ENCODE measurements around the gene PDE8A. TPM values are rescaled to one million over a fixed set of nuclear protein-coding genes. Genes with fewer than 3 reads are reported as not detected.

PDE8A gene
- total and polyA plus RNA-seq, 2 donors (not counting 3 experiments of a cell fraction or from before 2014, with no cell fraction given), result 21.3 to 45.7 TPM

DNA sequence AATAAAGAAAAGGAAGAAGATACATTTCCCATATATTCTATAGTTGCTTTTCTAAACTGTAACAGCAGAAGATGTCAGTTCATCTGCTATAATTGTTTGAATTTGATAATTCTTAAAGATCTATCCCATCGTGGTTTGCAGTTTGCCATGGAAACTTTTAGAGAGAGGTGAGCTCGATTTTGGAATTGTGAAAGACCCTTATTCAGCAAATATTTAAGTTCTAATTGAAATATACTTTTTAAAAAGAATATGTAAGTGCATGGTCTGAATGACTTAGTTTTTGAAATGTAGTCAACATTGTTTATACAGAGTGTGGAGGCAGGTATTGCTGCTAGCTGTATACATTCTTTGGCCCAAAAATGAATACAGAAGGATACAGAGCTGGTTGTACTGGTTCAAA is 127.7 kb downstream of the PDE8A start:
- no peak for DNase-seq (ENCODE audit: low read depth, low spot score)

More for the DNA sequence above, 127.7 kb downstream of the PDE8A start:
- intact Hi-C loops (cut with micrococcal nuclease), result no loop called here
- dilution Hi-C loops (cut with MboI; ENCODE audit: extremely low pct_ligation_motif_present, low sequenced_read_pairs), result no loop called here
- TF ChIP-seq MYC (IDR thresholded peaks at IDR 0.05; ENCODE audit: low read depth, low read length) (no peak), EZH2 (IDR thresholded peaks at IDR 0.05; ENCODE audit: borderline replicate concordance, low read depth, low read length, severe bottlenecking) (no peak), FOS (IDR thresholded peaks at IDR 0.05; ENCODE audit: borderline replicate concordance, insufficient read depth, low read length) (no peak), JUN (IDR thresholded peaks at IDR 0.05; ENCODE audit: borderline replicate concordance, insufficient read depth, insufficient read length, low read depth) (no peak), POLR2AphosphoS5 (IDR thresholded peaks at IDR 0.05; ENCODE audit: insufficient read depth, low read depth, low read length) (no peak)
- TF ChIP-seq, protein P1, sequence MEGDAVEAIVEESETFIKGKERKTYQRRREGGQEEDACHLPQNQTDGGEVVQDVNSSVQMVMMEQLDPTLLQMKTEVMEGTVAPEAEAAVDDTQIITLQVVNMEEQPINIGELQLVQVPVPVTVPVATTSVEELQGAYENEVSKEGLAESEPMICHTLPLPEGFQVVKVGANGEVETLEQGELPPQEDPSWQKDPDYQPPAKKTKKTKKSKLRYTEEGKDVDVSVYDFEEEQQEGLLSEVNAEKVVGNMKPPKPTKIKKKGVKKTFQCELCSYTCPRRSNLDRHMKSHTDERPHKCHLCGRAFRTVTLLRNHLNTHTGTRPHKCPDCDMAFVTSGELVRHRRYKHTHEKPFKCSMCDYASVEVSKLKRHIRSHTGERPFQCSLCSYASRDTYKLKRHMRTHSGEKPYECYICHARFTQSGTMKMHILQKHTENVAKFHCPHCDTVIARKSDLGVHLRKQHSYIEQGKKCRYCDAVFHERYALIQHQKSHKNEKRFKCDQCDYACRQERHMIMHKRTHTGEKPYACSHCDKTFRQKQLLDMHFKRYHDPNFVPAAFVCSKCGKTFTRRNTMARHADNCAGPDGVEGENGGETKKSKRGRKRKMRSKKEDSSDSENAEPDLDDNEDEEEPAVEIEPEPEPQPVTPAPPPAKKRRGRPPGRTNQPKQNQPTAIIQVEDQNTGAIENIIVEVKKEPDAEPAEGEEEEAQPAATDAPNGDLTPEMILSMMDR (IDR thresholded peaks at IDR 0.05; ENCODE audit: extremely low read depth in 1 of 2, insufficient read depth in 1 of 2, low read depth in 1 of 2, low read length in 2 of 2), result no peak
- TF ChIP-seq, protein P2, sequence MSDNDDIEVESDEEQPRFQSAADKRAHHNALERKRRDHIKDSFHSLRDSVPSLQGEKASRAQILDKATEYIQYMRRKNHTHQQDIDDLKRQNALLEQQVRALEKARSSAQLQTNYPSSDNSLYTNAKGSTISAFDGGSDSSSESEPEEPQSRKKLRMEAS (IDR thresholded peaks at IDR 0.05; ENCODE audit: insufficient read depth, insufficient read length), result no peak
- Histone ChIP-seq H3K4me3 (replicated peaks in 1 of 3; ENCODE audit: insufficient read depth in 1 of 3, low read depth in 1 of 3, low read length in 3 of 3) (no peak overlapping the region), H3K9me1 (replicated peaks; ENCODE audit: control insufficient read depth, extremely low read depth, insufficient read depth, low read length) (no peaks in the 10 kb centered on the region), H3K36me3 (ENCODE audit: control insufficient read depth in 2 of 2, extremely low read depth in 1 of 2, insufficient read depth in 2 of 2, low read length in 2 of 2) (peaks cover 0 to 7% of the 10 kb centered on the region in 2 experiments), H3K79me2 (ENCODE audit: control insufficient read depth, insufficient read depth, low read length) (no peaks in the 10 kb centered on the region), H3K9me3 (replicated peaks; ENCODE audit: control insufficient read depth, insufficient read depth, low read length) (no peaks in the 10 kb centered on the region), H2AFZ (ENCODE audit: low read depth, low read length) (no peak overlapping the region), H3K27ac (ENCODE audit: insufficient read depth, low read depth, low read length) (no peak overlapping the region), H3K4me2 (ENCODE audit: insufficient read depth, low read length) (no peak overlapping the region), H4K20me1 (replicated peaks; ENCODE audit: control insufficient read depth, extremely low read depth, insufficient read depth, low read length) (no peaks in the 10 kb centered on the region), H3K27me3 (ENCODE audit: control insufficient read depth in 2 of 2, insufficient read depth in 2 of 2, low read length in 2 of 2) (no peaks in the 10 kb centered on the region), H3K9ac (replicated peaks; ENCODE audit: extremely low read depth, insufficient read depth, low read length) (no peak overlapping the region), H3K4me1 (ENCODE audit: control insufficient read depth, extremely low read depth, insufficient read depth, low read length) (no peaks in the 10 kb centered on the region)
- ChIA-PET CTCF (interaction anchor here (0.5 to 1.6 kb wide), 3 partner anchors 23 to 59 kb away, joined by 3 to 5 read pairs (median 4); no protein-coding TSS in a partner anchor), POLR2A (no interaction called here)
- no peak for FAIRE-seq
- BruUV-seq (replicated peaks), result no TSS peak
